Choroid plexus epithelial cell (primary cell): Measurements from ENCODE around the gene SYNE2.
A peak's percentile ranks its signal among the peaks of the same experiment; 100 is the strongest.
"Not testable (repeated sequence)": the region's sequence is repeated elsewhere in the genome, so short reads cannot be mapped to it uniquely, and the experiment has no call there.

Experiments
- DNase-seq: peaks from one replicate; pipeline ENCODE4 v3.0.0-alpha.2; 2010; ENCODE audit warnings: low read depth
- H3K4me3 ChIP-seq: 2 replicates; pipeline ENCODE4 v1.5.1; 2011; ENCODE audit warnings: low read depth, mild to moderate bottlenecking, control low read depth, low read length, moderate library complexity
- TF ChIP-seq, protein P1 (sequence below): conservative IDR thresholded peaks from 2 replicates; pipeline ENCODE4 v1.5.1; 2011; ENCODE audit warnings: low read depth, mild to moderate bottlenecking, control low read depth, inconsistent platforms, low read length, moderate library complexity

Gene SYNE2, protein sequence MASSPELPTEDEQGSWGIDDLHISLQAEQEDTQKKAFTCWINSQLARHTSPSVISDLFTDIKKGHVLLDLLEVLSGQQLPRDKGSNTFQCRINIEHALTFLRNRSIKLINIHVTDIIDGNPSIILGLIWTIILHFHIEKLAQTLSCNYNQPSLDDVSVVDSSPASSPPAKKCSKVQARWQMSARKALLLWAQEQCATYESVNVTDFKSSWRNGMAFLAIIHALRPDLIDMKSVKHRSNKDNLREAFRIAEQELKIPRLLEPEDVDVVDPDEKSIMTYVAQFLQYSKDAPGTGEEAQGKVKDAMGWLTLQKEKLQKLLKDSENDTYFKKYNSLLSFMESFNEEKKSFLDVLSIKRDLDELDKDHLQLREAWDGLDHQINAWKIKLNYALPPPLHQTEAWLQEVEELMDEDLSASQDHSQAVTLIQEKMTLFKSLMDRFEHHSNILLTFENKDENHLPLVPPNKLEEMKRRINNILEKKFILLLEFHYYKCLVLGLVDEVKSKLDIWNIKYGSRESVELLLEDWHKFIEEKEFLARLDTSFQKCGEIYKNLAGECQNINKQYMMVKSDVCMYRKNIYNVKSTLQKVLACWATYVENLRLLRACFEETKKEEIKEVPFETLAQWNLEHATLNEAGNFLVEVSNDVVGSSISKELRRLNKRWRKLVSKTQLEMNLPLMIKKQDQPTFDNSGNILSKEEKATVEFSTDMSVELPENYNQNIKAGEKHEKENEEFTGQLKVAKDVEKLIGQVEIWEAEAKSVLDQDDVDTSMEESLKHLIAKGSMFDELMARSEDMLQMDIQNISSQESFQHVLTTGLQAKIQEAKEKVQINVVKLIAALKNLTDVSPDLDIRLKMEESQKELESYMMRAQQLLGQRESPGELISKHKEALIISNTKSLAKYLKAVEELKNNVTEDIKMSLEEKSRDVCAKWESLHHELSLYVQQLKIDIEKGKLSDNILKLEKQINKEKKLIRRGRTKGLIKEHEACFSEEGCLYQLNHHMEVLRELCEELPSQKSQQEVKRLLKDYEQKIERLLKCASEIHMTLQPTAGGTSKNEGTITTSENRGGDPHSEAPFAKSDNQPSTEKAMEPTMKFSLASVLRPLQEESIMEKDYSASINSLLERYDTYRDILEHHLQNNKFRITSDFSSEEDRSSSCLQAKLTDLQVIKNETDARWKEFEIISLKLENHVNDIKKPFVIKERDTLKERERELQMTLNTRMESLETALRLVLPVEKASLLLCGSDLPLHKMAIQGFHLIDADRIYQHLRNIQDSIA (N-terminal part only)

GRCh38 chr14:63852817-63853731, at the start of gene SYNE2:
Gene SYNE2, plus strand, starts transcription at chr14:63853004. Its CDS starts 56,145 bp downstream, at chr14:63909149.
- DNase-seq: peak; percentile 75
- H3K4me3 ChIP-seq: peak within 1 kb of the TSS; percentile 67
- TF ChIP-seq, protein P1, sequence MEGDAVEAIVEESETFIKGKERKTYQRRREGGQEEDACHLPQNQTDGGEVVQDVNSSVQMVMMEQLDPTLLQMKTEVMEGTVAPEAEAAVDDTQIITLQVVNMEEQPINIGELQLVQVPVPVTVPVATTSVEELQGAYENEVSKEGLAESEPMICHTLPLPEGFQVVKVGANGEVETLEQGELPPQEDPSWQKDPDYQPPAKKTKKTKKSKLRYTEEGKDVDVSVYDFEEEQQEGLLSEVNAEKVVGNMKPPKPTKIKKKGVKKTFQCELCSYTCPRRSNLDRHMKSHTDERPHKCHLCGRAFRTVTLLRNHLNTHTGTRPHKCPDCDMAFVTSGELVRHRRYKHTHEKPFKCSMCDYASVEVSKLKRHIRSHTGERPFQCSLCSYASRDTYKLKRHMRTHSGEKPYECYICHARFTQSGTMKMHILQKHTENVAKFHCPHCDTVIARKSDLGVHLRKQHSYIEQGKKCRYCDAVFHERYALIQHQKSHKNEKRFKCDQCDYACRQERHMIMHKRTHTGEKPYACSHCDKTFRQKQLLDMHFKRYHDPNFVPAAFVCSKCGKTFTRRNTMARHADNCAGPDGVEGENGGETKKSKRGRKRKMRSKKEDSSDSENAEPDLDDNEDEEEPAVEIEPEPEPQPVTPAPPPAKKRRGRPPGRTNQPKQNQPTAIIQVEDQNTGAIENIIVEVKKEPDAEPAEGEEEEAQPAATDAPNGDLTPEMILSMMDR: no peak

DNA sequence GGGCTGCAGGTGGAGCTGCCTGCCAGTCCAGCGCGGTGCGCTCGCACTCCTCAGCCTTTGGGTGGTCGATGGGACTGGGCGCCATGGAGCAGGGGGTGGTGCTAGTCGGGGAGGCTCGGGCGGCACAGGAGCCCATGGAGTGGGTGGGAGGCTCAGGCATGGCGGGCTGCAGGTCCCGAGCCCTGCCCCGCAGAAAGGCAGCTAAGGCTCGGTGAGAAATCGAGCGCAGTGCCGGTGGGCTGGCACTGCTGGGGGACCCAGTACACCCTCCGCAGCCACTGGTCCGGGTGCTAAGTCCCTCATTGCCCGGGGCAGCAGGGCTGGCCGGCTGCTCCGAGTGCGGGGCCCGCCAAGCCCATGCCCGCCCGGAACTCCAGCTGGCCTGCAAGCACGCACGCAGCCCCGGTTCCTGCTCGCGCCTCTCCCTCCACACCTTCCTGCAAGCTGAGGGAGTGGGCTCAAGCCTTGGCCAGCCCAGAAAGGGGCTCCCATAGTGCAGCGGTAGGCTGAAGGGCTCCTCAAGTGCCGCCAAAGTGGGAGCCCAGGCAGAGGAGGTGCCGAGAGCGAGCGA, 49.5 kb upstream of the SYNE2 start:
- not testable (repeated sequence) for DNase-seq, H3K4me3 ChIP-seq

DNA sequence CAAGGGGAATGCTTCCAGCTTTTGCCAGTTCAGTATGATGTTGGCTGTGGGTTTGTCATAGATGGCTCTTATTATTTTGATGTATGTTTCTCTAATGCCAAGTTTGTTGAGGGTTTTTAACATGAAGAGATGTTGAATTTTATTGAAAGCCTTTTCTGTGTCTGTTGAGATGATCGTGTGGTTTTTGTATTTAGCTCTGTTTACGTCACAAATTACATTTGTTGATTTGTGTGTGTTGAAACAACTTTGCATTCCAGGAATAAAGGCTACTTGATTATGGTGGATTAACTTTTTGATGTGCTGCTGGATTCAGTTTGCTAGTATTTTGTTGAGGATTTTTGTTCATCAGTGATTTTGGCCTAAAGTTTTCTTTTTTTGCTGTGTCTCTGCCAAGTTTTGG, 46.7 kb upstream of the SYNE2 start:
- H3K4me3 ChIP-seq, DNase-seq: not testable (repeated sequence)

DNA sequence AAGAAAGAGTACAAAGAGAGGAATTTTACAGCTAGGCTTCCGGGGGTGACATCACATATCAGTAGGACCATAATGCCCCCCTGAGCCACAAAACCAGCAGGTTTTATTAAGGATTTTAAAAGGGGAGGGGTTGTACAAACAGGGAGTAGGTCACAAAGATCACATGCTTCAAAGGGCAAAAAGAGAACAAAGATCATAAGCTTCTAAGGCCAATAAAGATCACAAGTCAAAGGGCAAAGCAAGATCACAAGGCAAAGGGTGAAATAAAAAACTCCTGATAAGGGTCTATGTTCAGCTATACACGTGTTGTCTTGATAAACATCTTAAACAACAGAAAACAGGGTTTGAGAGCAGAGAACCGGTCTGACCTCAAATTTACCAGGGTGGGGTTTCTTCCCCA, 41.1 kb upstream of the SYNE2 start:
- DNase-seq, H3K4me3 ChIP-seq: not testable (repeated sequence)

- TF ChIP-seq, protein P1: no peak
- no peak overlapping the region for H3K4me3 ChIP-seq
- DNase-seq: peak; percentile 14
Observed at GRCh38 chr14:63833728-63834127, 19.1 kb upstream of the SYNE2 start.

GRCh38 chr14:63840981-63841380, 11.8 kb upstream of the SYNE2 start:
- H3K4me3 ChIP-seq: no peak overlapping the region
- DNase-seq: peak; percentile 3
- TF ChIP-seq, protein P1: no peak

GRCh38 chr14:63843796-63844195, 9.0 kb upstream of the SYNE2 start:
- TF ChIP-seq, protein P1: no peak
- DNase-seq: no peak
- H3K4me3 ChIP-seq: no peak overlapping the region
